ENCODE results near the gene ZFAND5.
A peak's percentile ranks its signal among the peaks of the same experiment; 100 is the strongest.

ZFAND5 gene, protein sequence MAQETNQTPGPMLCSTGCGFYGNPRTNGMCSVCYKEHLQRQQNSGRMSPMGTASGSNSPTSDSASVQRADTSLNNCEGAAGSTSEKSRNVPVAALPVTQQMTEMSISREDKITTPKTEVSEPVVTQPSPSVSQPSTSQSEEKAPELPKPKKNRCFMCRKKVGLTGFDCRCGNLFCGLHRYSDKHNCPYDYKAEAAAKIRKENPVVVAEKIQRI

DNA sequence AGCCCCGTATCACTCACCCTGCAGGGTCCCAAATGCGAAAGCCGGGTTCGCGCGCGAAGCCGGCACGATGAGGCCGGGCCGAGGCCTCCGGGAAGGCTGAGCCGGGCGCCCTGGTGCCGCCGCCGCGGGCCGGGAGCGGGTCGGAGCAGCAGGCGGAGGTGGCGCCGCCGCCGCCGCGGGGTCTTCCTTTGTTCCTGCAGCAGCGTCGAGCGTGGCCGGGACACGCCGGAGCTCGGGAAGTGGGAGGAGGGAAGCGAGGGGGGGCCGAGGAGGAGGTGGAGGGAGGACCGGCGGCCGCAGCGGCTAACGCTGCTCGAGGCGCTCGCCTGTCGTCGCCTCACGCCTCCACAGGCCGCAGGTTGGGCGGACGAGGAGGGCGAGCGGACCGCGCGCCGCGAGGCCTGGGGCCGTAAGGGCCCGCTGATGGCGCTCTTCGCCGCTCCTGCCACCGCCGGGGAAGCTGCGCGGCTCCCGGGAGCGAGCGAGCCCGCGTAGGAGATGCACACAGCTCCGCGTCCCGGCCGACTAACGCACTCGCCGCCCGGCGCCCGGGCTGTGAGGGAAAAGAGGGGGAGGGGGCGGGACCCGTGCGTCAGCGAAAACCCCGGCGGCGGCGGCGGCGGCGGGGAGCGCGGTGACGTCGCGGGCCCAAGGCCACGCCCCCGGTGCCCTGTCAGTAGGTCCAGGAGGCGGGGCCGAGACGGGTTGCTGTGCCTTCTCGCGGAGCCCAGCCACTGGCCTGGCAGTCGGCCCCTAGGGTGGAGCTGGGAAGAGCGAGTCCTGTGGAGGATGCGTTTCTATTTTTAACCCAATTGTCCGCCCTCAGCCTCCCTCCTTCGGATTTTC, at the start of gene ZFAND5:
TSS of gene ZFAND5 (minus strand) at position 530 of the 846 bp plus-strand sequence. CDS start 4,430 bp downstream, outside the sequence.
- DNase-seq, result peak; percentile 81

DNA sequence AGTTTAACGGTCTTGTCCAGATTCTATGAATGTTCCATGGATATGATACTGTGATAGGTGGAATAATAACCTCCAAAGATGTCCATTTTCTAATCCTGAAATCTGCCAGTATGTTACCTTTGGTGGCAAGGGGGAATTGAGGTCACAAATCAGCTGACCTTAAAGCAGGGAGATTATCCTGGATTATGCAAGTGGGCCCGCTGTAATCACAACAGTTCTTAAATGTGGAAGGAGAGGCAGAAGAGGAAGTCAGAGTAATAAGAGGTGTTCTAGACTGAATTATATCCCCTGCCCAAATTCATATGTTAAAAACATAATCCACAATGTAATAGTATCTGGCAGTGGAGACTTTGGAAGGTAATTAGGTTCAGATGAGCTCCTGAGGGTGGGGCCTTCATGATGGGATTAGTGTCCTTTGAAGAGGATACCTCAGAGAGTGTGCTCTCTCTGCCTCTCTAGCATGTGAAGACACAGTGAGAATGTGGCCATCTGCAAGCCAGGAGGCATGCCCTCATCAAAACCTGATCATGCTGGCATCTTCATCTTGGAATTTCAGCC, 47.6 kb upstream of the ZFAND5 start:
- no peak for DNase-seq

DNA sequence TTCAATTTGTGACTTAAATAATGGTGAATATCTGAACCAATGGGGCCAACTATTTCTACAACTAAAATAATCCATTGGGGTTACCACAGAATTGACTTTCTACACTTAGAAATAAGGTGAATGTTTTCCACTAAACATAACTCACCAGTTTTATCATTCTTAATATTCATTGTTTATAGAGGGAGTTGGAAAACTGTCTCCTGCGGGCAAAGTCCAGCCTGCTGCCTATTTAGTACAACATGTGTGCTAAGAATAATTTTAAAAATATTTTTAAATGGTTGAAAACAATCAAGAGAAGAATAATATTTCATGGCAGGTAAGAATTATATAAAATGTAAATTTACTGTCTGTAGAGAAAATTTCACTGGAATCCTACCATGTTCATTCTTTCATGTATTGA, 45.2 kb upstream of the ZFAND5 start:
- DNase-seq, result no peak

DNA sequence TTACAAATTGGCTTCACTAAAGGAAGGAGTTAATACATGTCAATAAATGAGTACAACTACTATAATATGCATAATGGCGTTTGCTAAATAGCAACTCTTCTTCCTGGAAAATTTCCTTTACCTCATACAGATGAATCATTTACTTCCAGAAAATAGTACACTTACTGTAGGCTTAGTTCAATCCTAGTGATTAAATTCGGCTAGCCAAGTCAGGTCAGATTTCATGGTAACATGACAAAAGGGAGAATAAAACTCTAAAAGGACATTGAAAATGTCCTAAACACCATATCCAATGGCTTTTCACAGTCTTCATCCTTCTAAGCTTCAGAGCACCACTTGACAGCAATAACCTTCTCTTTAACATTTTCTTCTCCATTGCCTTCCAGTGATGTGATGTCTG, 42.1 kb upstream of the ZFAND5 start:
- no peak for DNase-seq

DNA sequence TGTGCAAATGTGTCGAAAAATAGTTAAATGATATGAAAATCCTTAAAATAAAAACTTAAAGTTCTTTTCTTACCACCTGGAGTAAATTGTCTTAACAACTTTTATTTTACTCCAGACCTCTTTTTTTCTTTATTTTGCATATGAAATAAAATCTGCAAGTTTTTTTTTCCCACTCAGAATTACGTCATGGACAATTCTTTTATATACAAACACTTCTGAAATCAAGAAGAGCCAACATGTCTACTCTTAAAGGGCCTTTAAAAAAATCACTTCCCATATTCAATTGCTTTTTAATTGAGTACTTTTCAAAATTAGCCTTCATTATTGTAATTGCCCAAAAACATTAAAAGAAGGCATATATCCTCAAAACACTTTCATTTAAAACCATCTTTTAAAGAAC, 37.7 kb upstream of the ZFAND5 start:
- DNase-seq, result no peak

DNA sequence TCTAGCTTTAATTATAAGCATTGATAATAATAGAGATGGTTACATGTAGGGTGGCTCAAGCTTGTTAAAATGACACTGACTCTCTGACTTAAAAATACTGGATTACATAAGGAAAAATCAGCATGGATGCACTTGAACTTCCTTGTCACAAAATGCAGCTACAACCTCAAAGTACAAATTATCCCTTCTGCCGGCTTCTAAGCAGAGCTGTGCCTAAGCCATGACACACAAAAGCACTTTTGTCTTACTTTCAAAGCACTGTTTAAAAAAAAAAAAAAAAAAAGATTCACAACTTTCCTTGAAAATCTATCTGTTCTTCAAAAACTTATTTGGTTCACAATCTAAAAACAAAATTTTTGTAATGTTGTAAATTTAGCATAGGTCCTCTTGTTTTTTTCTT, 36.4 kb upstream of the ZFAND5 start:
- no peak for DNase-seq

DNA sequence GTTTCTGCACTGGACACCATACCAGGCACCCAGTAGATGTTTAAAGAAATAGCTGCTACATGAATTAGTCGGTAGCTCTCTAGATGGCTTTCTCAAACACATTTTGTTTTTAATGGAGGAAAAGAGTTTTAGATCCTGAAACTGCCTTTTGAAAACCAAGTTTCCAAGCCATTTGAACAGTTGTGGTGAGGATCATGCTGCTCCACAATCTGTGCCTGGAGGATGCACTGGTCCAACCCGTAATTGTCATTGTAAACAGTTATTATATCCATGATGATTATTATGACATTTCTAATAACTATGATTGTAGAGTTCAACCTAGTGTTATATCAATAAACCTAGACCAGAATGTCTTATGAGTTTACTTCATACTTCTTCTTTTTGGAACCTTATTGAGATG, 35.9 kb upstream of the ZFAND5 start:
- DNase-seq, result no peak

DNA sequence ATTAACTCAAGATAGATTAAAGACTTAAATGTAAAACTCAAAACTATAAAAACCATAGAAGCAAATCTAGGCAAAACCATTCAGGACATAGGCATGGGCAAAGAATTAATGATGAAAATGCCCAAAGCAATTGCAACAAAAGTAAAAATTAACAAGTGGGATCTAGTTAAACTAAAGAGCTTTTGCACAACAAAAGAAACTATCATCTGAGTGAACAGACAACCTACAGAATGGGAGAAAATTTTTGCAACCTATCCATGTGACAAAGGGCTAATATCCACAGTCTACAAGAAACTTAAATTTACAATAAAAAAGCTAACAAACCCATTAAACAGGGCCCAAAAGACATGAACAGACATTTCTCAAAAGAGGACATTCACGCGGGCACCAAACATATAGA, 34.4 kb upstream of the ZFAND5 start:
- no peak for DNase-seq

DNA sequence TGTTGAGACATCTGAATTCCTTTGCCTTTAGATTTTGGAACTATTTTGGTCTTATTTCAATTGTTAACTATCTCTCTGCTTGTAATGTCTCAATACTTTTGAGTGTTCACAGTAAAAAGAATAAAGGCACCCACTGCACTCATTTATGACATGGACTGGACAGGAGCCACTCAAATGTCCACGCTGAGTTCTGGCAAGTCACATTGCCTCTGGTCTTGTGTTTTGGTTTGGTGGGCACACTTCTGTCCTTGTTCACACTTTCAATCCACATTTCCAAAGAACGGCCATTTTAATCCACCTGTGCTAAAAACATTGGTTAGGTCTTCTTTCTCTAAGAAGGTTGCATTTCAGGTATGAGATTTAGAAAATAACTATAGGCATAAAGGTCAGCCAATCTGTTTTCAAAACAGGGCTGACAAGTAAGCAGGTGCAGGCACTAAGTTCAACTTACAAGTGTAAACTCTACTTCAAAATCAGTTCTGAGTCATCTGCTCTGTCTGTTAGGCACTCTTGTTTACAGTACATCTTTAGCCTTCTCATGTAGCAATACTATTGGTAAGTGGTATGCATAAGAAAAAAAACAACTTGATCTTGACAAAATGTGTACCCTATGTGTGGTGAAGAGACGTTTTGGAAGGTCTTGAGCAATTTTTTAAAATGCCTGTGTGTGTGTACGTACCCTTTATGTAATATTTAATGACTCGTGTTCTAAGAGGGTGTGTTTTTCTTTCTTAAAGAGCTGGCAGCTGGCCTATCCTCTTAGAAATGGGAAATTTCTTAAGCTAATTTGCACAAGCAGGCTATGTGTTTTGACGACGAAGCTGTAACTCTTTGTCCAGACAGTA, 31.5 kb upstream of the ZFAND5 start:
- peak; percentile 2 for DNase-seq

DNA sequence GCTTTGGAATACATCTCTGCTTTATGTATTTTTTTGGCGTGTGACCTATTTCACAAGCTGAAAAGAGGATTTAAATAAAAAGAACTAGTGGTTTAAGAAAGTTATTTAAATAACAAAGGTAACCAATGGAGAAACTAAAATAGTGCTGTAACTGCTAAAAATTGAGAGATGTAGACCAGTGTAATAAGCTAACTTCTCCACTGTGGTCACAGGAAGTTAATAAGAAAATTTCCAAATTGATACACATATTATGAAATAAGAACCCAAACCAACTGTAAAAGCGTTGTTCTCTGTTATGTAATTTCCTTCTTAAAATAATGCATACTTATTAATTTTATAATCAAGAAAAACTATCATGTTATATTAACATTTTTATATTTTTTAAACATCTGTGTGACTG, 29.1 kb upstream of the ZFAND5 start:
- DNase-seq, result no peak

DNA sequence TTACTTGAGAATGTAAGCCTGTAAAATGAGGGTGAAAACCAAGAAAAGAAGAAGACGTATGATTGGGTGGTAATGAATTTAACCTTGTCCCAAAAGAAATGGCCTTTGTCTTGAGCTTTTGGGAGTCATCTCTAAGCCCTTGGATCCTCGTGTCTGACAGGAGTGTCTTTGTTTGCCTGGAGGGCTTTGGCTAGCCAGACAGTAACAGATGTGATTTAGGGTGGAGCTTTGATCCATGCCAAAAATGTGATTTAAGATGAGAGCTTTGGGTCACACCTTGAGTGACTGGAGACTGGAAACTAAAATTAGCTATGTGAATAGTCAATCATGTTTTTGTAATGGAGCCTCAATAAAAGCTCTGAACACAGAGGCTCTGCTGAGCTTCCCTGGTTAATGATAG, 25.9 kb upstream of the ZFAND5 start:
- DNase-seq, result no peak

DNA sequence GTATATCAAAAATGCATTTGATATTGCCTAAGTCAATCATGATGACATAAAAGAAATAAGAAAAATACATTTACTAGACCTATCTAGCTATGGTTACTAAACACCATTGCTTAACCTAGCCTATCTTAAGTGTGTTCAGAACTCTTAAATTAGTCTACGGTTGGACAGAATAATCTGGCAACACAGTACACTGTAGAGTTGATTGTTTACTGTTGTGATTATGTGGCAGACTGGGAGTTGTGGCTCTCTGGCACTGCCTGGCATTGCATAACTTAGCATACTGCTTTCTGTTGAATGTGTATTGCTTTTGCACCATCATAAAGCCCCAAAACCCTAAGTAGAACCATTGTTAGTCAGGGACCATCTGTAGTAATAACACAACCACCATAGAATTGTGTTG, 21.2 kb upstream of the ZFAND5 start:
- DNase-seq, result no peak

DNA sequence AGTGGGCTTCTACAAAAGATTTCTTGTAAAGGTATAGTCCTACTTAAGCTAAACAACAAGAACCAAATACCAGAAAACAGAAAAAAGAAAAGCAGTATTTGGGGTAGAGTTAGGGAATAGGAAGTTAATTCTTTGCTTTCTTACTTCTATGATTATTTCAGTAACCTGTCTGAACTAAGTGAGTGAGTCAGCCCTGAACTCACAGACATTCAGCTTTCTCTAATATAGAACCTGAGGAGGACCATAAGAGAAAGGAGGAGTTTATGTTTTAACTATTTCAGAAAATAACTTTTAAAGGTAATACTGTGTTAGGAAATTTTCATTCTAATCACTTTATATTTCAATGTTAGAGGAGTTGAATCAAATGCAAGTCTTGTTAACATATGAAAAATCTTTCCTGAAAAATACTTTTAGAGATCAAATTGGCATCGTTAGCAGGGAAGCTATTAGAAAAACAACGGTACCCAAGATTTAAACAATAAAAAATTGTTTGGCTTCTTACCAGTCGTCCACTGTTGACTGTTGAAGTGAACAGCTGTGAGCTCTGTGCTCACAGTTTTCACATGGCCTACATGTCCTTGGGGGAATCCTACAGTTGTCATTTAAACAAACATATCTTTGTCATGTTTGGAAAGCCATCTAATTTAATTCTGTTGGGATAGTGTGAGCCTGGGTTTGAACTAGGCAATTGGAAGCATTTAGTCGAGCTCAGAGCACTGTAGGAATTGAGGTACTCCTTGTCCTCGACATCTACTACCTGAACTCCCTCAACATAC, 19.9 kb upstream of the ZFAND5 start:
- no peak for DNase-seq

DNA sequence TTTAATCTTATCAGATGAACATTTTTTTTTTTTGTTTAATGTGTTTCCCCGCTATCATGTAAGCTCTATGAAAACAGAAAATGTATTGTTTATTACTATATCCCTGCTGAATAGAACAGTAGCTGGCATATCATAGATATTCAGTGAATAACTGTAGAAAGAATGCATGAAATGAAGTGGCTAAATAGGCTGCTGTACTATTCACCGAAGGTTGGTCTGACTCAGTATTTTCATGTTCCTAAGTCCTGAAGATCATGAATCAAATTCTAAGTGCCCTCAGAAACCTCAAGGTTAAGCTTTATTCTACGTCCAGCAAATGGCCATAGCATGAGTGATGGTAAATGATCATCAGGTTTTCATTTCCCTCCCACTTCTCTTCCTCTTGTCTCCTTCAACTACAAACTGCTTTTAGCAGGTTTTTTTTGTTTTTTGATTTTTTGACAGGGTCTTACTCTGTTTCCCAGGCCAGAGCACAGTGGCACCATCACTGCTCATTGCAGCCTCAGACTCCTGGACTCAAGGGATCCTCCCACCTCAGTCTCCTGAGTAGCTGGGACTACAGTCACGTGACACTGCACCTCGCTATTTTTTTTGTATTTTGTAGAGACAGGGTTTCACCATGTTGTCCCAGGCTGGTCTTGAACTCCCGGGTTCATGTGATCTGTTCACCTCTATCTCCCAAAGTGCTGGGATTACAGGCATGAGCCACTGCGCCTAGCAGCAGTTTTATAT, 19.1 kb upstream of the ZFAND5 start:
- DNase-seq, result no peak

DNA sequence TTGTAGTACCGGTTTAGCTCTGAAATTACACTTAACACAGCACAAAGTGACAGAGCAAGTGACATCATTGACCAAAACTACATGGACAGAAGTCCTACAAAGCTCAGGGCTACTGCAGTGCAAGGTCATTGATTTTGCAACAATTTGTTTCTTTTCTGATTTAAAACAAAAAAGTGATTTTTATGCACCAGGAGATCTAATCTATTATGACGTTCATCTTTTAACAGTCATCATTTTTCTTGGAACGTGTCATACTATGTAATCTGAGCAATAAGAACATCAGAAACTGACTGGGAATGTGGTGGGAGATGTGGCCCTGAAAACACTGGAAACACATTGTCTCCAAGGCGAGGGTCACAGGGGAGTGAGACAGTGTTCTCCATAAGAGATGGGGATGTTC, 17.4 kb upstream of the ZFAND5 start:
- no peak for DNase-seq

DNA sequence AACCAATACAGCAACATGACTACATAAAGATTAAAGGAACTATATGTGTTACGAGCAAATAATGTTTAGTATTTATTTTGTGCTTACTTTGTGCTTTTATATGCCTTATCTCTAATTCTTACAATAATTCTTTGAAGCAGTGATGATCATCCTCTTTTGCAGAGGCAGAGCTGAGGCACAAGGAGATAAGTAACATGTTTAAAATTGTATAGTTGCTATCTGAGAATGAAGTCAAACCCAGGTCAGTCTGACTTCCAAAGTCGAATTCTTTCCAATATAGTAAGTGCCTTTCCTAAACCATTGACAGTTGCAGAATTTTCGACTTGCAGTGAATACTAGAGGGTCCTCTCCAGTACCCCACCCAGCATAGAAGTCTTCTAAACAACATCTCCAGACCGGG, 12.0 kb upstream of the ZFAND5 start:
- no peak for DNase-seq

DNA sequence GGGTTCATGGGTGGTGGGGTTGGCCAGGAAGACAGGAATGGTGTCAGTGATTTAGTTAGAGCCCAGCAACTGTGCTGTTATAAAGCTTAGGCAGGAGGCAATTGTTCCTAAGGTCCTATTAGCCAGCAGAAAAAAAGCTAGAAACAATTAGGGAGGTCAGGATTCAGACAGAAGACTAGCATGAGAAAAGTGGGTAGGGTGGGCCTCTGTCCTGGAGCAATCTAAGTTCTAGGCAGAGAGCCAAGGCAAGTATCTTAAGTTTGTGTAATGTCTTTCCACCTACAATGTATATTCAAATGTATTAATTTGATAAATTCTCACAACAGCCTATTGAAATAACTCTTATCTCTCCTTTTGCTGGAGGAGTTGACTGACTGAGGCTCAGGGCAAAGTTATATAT, 6.1 kb upstream of the ZFAND5 start:
- no peak for DNase-seq

DNA sequence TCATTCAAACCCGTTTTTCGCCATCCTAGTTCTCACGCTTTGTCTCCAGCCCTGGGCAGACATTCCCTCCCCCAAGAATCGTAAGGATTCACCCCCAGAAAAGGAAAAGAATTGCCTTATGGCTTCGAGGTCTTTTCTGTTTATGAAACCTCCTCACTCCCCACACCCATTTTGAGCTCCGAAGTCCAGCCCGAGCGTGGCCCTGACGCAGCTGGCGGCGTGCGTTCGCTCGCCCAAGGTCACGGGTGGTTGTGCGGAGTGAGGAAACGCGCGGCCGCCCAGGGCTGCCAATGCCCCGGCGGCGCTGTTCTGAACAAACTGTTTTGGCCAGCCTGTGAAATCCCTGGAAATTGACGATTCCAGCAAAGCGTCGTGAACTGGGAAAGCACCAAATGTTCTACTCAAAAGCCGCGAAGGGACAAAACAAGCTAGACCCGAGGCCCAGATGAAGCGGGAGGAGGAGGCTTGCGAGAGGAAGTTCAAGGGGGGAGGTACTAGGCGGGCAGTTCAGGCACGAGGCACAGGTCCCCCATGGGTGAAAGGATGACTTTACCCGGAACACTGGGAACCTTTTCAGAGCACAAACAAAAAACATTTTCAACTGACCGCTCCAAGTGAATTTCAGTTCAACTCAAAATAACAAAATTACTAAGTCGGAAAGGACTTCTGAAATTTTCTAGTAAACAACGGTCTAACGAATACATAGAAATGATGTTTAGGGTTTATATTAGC, 683 bp upstream of the ZFAND5 start:
- no peak for DNase-seq

DNA sequence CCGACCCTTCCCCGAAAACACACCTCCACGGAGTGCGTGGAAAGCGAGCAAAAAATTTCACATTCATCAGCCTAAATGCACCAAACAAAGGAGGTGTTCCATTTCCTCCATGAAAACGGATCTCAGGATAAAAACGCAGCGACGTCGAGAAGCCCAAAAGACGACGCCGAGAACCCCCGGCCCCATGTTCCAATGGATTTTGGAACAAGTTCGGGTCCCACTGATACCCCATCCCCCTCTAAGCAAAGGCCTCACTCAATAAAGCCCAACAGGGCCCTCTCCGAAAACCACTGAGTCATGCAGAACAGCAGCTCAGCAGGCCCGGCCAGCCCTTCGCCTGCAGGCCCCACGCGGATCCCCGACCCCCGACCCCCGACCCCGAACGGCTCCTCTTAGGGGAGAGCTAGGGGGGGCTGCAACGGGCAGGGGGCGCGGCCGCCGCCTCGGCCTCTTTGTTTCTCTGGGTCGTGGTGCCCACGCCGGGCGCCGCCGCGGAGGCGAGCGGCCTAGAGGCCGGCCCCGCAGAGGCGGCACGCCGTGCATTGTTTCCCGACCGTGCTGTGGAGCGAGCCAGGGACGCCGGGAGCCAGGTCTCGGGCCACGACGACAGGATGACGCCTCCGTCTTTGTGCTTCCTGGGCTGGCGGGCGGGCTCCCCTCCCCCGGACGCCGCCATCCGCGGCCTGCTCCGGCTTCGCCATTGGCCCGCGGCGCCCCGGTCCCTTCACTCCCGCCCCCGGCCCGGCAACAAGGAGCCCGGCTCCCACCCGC, 915 bp downstream of the ZFAND5 start:
- DNase-seq, result no peak

DNA sequence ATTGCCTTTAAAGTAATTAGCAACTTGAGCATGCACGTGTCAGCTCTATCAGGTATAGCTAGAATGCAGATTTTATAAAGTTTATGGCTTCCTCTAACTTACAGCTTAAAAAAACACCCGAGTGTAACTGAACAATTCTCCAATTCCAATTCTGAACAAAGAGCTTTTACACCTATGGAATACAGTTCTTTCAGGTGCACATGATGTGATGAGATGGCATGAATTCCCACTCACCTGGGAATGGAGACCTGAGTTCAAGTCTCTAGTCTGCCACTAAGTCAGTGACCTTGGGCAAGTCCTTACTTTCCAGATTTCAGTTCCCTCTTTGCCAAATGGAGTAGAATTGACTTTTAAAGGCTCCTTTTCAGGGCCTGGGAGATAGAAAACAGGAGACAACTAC, 1.8 kb downstream of the ZFAND5 start:
- DNase-seq, result no peak
